ENCODE data around the gene ZFY. TPM values are rescaled to one million over a fixed set of nuclear protein-coding genes. Genes with fewer than 3 reads are reported as not detected.

ZFY gene
- total RNA-seq, 1 donor from 2014 or later: not detected

- no peak for DNase-seq (ENCODE audit: low spot score)
- no peaks in the 10 kb centered on the region for H3K36me3 Mint-ChIP-seq (ENCODE audit: low read depth)
- no peaks in the 10 kb centered on the region for H3K9me3 Mint-ChIP-seq (ENCODE audit: low read depth)
- no peaks in the 10 kb centered on the region for H3K4me1 Mint-ChIP-seq (ENCODE audit: low read depth)
- no peaks in the 10 kb centered on the region for H3K27me3 Mint-ChIP-seq (ENCODE audit: low read depth)
- H3K4me3 Mint-ChIP-seq (ENCODE audit: unreplicated experiment): no peak overlapping the region
- no peak for TF ChIP-seq CTCF (IDR thresholded peaks at IDR 0.05)
- no peak overlapping the region for H3K27ac Mint-ChIP-seq (ENCODE audit: unreplicated experiment)
Observed at GRCh38 chrY:2954735-2955134, 19.6 kb downstream of the ZFY start.

GRCh38 chrY:2955561-2955960 is 20.4 kb downstream of the ZFY start:
- no peaks in the 10 kb centered on the region for H3K9me3 Mint-ChIP-seq (ENCODE audit: low read depth)
- no peak for TF ChIP-seq CTCF (IDR thresholded peaks at IDR 0.05)
- no peaks in the 10 kb centered on the region for H3K4me1 Mint-ChIP-seq (ENCODE audit: low read depth)
- no peaks in the 10 kb centered on the region for H3K36me3 Mint-ChIP-seq (ENCODE audit: low read depth)
- no peak overlapping the region for H3K27ac Mint-ChIP-seq (ENCODE audit: unreplicated experiment)
- no peak overlapping the region for H3K4me3 Mint-ChIP-seq (ENCODE audit: unreplicated experiment)
- H3K27me3 Mint-ChIP-seq (ENCODE audit: low read depth): no peaks in the 10 kb centered on the region
- DNase-seq (ENCODE audit: low spot score): no peak

GRCh38 chrY:2962061-2962460 is 26.9 kb downstream of the ZFY start:
- H3K27me3 Mint-ChIP-seq (ENCODE audit: low read depth): no peaks in the 10 kb centered on the region
- H3K4me1 Mint-ChIP-seq (ENCODE audit: low read depth): no peaks in the 10 kb centered on the region
- H3K9me3 Mint-ChIP-seq (ENCODE audit: low read depth): no peaks in the 10 kb centered on the region
- no peak overlapping the region for H3K4me3 Mint-ChIP-seq (ENCODE audit: unreplicated experiment)
- TF ChIP-seq CTCF (IDR thresholded peaks at IDR 0.05): no peak
- H3K27ac Mint-ChIP-seq (ENCODE audit: unreplicated experiment): no peak overlapping the region
- DNase-seq (ENCODE audit: low spot score): no peak
- H3K36me3 Mint-ChIP-seq (ENCODE audit: low read depth): no peaks in the 10 kb centered on the region

- no peaks in the 10 kb centered on the region for H3K4me1 Mint-ChIP-seq (ENCODE audit: low read depth)
- H3K9me3 Mint-ChIP-seq (ENCODE audit: low read depth): no peaks in the 10 kb centered on the region
- H3K36me3 Mint-ChIP-seq (ENCODE audit: low read depth): no peaks in the 10 kb centered on the region
- no peak overlapping the region for H3K4me3 Mint-ChIP-seq (ENCODE audit: unreplicated experiment)
- no peak overlapping the region for H3K27ac Mint-ChIP-seq (ENCODE audit: unreplicated experiment)
- H3K27me3 Mint-ChIP-seq (ENCODE audit: low read depth): no peaks in the 10 kb centered on the region
- TF ChIP-seq CTCF (IDR thresholded peaks at IDR 0.05): no peak
- no peak for DNase-seq (ENCODE audit: low spot score)
Observed at GRCh38 chrY:2964814-2965213, 29.6 kb downstream of the ZFY start.

- H3K4me1 Mint-ChIP-seq (ENCODE audit: low read depth): no peaks in the 10 kb centered on the region
- TF ChIP-seq CTCF (IDR thresholded peaks at IDR 0.05): no peak
- H3K36me3 Mint-ChIP-seq (ENCODE audit: low read depth): no peaks in the 10 kb centered on the region
- H3K27me3 Mint-ChIP-seq (ENCODE audit: low read depth): no peaks in the 10 kb centered on the region
- H3K27ac Mint-ChIP-seq (ENCODE audit: unreplicated experiment): no peak overlapping the region
- no peak overlapping the region for H3K4me3 Mint-ChIP-seq (ENCODE audit: unreplicated experiment)
- no peaks in the 10 kb centered on the region for H3K9me3 Mint-ChIP-seq (ENCODE audit: low read depth)
- DNase-seq (ENCODE audit: low spot score): no peak
Observed at GRCh38 chrY:2965629-2966028, 30.4 kb downstream of the ZFY start.

All from chondrocyte (in vitro differentiated cells).